ENCODE measurements around the gene AMOTL1. TPM values are rescaled to one million over a fixed set of nuclear protein-coding genes. Genes with fewer than 3 reads are reported as not detected.
"Not testable (repeated sequence)": the region's sequence is repeated elsewhere in the genome, so short reads cannot be mapped to it uniquely, and the experiment has no call there.

AMOTL1 gene
- total RNA-seq, 1 donor, result 64.7 TPM

- no peak for TF ChIP-seq CTCF (IDR thresholded peaks at IDR 0.05; ENCODE audit: insufficient read depth, low read length)
- DNase-seq (ENCODE audit: low read depth), result no peak
- no peak overlapping the region for H3K4me3 ChIP-seq (ENCODE audit: low read depth, low read length)
These were observed 141.2 kb downstream of the AMOTL1 start for GRCh38 chr11:94909371-94909820.

- DNase-seq (ENCODE audit: low read depth), result peak; percentile 27
- no peak for TF ChIP-seq CTCF (IDR thresholded peaks at IDR 0.05; ENCODE audit: insufficient read depth, low read length)
- H3K4me3 ChIP-seq (ENCODE audit: low read depth, low read length), result no peak overlapping the region
These were observed 142.1 kb downstream of the AMOTL1 start for GRCh38 chr11:94910270-94910669.

GRCh38 chr11:94910779-94911178 is 142.6 kb downstream of the AMOTL1 start:
- DNase-seq (ENCODE audit: low read depth), result peak; percentile 70
- no peak overlapping the region for H3K4me3 ChIP-seq (ENCODE audit: low read depth, low read length)
- TF ChIP-seq CTCF (IDR thresholded peaks at IDR 0.05; ENCODE audit: insufficient read depth, low read length), result no peak

- DNase-seq (ENCODE audit: low read depth), result no peak
- H3K4me3 ChIP-seq (ENCODE audit: low read depth, low read length), result no peak overlapping the region
- TF ChIP-seq CTCF (IDR thresholded peaks at IDR 0.05; ENCODE audit: insufficient read depth, low read length), result no peak
These were observed 144.7 kb downstream of the AMOTL1 start for GRCh38 chr11:94912806-94913205.

GRCh38 chr11:94913718-94914394 is 145.7 kb downstream of the AMOTL1 start:
- DNase-seq (ENCODE audit: low read depth); H3K4me3 ChIP-seq (ENCODE audit: low read depth, low read length): not testable (repeated sequence)

- no peak overlapping the region for H3K4me3 ChIP-seq (ENCODE audit: low read depth, low read length)
- no peak for DNase-seq (ENCODE audit: low read depth)
- TF ChIP-seq CTCF (IDR thresholded peaks at IDR 0.05; ENCODE audit: insufficient read depth, low read length), result no peak
These were observed 152.2 kb downstream of the AMOTL1 start for GRCh38 chr11:94920311-94920710.

GRCh38 chr11:94922321-94923003 is 154.3 kb downstream of the AMOTL1 start:
- no peak for DNase-seq (ENCODE audit: low read depth)
- no peak for TF ChIP-seq CTCF (IDR thresholded peaks at IDR 0.05; ENCODE audit: insufficient read depth, low read length)
- no peak overlapping the region for H3K4me3 ChIP-seq (ENCODE audit: low read depth, low read length)

Measured in fibroblast of the aortic adventitia (primary cell).